ENCODE data around the gene EIF4H.

- TF ChIP-seq TAF1 (IDR thresholded peaks at IDR 0.05; ENCODE audit: low read depth, low read length): no peak
- TF ChIP-seq POU2F2 (IDR thresholded peaks at IDR 0.05; ENCODE audit: low read depth, low read length): no peak
- TF ChIP-seq POLR2A (IDR thresholded peaks at IDR 0.05; ENCODE audit: low read depth, low read length): peak; percentile 16; the same call in 1 of the 2 replicates
- no peak; the same call in 1 of the 2 replicates for TF ChIP-seq POLR2AphosphoS5 (IDR thresholded peaks at IDR 0.05; ENCODE audit: low read depth, low read length)
- TF ChIP-seq SPI1 (IDR thresholded peaks at IDR 0.05; ENCODE audit: low read depth, low read length): no peak
Observed at GRCh38 chr7:74215921-74216320, 41.8 kb downstream of the EIF4H start.
